IgD-negative memory B cell (primary cell): ENCODE measurements around the gene MCF2. TPM values are rescaled to one million over a fixed set of nuclear protein-coding genes. Genes with fewer than 3 reads are reported as not detected.
A peak's percentile ranks its signal among the peaks of the same experiment; 100 is the strongest.

Experiments used
- H3K27ac Mint-ChIP-seq, 3 donors: one replicate each; pipeline ENCODE4 v1.8.0; 2020 to 2022; ENCODE audit warnings: mild to moderate bottlenecking in 3 of 3, mixed read lengths in 3 of 3, moderate library complexity in 1 of 3
- H3K27me3 Mint-ChIP-seq: one replicate; pipeline ENCODE4 v1.8.0; 2021; ENCODE audit warnings: mixed read lengths
- H3K36me3 Mint-ChIP-seq: one replicate; pipeline ENCODE4 v1.8.0; 2020; ENCODE audit warnings: mild to moderate bottlenecking, mixed read lengths
- H3K4me1 Mint-ChIP-seq, 3 donors: one replicate each; pipeline ENCODE4 v1.8.0; 2020 to 2022; ENCODE audit warnings: mixed read lengths in 3 of 3, mild to moderate bottlenecking in 1 of 3
- H3K4me3 Mint-ChIP-seq, 4 donors: one replicate each; pipeline ENCODE4 v1.8.0; 2020 to 2022; ENCODE audit warnings: mild to moderate bottlenecking in 4 of 4, mixed read lengths in 4 of 4, moderate library complexity in 3 of 4
- H3K9me3 Mint-ChIP-seq, 3 donors: one replicate each; pipeline ENCODE4 v1.8.0; 2020 to 2021; ENCODE audit warnings: mixed read lengths in 3 of 3, mild to moderate bottlenecking in 1 of 3
- polyA plus RNA-seq: library from polyadenylated mRNA; unstranded; fragments of 300-500 nt; fragmentation: Illumina TruSeq; gene quantifications from one replicate; pipeline ENCODE4 v1.2.3, GENCODE V29; 2021

The MCF2 gene
- polyA plus RNA-seq, 1 donor from 2014 or later, result not detected

DNA sequence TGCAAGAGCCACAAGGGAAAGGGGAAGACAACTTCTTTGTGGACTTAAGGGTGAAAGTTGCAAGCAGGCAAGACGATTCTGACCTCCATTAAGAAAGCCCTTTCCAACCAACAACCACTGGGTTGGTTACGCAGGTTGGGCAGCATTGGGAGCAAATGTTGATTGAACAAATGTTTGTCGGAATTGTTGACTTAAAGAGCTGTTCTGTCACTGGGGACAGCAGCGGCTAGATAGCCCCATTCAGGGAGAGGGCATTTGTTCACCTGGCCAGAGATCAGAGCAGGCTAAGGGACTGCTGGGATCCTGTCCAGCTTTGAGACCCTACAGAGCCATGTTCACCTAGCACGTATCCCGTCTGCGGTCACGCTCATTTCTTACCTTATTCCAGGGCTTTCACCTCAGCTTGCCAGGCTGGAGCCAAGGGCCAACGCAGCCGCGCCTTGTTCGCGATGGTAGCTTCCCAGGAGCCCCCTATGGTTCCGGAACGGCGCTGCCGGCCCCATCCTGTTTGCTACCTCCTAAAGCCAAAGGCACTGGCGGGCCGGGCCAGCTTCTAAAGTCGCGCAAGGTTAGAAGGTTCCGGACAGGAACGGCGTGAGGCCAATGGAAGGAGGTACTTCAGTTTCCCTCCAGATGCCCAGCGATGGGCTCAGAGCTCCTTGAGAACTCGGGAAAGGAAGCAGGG is 152.8 kb downstream of the MCF2 start:
- Mint-ChIP-seq H3K36me3 (no peaks in the 10 kb centered on the region), H3K27ac (no peak overlapping the region), H3K9me3 (no peaks in the 10 kb centered on the region), H3K27me3 (peaks cover 4% of the 10 kb centered on the region), H3K4me1 (peaks cover 11 to 19% (median 15%) of the 10 kb centered on the region in 3 donors), H3K4me3 (peak overlapping the region in 2 of 4 donors; percentile 70 to 72)

DNA sequence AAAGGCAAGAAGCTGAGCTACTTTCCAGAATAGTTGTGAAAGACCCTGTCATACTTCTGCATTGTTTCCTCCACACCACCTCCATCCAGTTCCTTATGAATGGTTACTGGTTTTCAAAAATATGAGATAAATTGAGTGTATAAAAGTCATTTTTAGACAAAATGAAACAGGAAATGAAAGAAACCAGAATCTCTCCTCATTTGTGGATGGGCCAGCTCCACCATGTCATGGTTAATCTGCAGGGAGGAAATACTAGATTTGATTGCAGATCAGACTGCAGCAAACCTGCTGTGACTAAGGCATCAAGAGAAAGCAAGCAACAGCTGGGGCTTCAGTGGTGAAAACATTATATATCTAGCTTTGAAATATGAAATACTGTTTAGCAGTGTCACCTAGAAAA is 153.6 kb downstream of the MCF2 start:
- Mint-ChIP-seq H3K36me3 (no peaks in the 10 kb centered on the region), H3K4me1 (peaks cover 11 to 19% (median 15%) of the 10 kb centered on the region in 3 donors), H3K27me3 (peaks cover 4% of the 10 kb centered on the region), H3K27ac (no peak overlapping the region), H3K9me3 (no peaks in the 10 kb centered on the region), H3K4me3 (peak overlapping the region; percentile 8 to 60 (median 34))

DNA sequence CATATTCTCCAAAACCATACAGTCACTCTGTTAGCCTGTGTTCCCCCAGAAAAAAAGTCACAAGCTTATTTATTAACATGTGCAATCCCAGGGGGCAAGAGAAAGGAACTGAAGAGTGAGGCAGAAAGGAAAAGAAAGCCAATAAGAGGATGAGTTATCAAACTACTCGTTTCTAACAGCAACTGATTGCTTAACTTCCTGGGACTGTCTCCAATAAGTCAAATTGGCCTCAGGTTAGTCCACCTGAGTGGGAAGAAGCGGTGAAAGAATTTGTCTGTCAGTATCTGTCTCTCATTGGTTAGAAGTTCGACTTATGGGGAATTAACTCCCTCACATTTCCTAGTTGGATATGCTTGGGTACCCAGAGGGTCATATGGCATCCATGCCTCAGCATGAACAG is 163.4 kb downstream of the MCF2 start:
- peaks cover 3% of the 10 kb centered on the region for H3K36me3 Mint-ChIP-seq
- H3K27ac Mint-ChIP-seq, result no peak overlapping the region
- H3K4me3 Mint-ChIP-seq, result no peak overlapping the region
- H3K4me1 Mint-ChIP-seq, result no peaks in the 10 kb centered on the region
- no peaks in the 10 kb centered on the region for H3K27me3 Mint-ChIP-seq
- H3K9me3 Mint-ChIP-seq, result no peaks in the 10 kb centered on the region

DNA sequence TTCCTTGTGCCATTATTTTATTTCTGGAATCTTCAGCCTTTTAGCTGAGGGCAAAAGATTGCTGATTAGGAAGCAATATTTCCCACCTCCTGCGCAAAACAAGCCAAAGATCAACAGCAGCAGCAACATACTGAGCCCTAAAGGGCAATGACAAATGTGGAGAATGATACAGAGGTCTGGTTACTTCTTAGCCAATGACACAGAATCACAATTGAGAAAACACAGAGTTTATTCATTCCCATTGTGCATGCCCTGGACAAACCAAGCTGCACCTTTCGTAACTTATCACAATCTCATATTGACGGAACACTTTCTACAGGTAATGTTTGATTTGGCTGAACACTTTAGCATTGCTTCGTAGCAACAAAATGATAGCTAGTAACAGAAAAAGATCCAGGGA is 164.0 kb downstream of the MCF2 start:
- Mint-ChIP-seq H3K9me3 (no peaks in the 10 kb centered on the region), H3K4me3 (no peak overlapping the region), H3K27ac (no peak overlapping the region), H3K27me3 (no peaks in the 10 kb centered on the region), H3K36me3 (peaks cover 3% of the 10 kb centered on the region), H3K4me1 (no peaks in the 10 kb centered on the region)

DNA sequence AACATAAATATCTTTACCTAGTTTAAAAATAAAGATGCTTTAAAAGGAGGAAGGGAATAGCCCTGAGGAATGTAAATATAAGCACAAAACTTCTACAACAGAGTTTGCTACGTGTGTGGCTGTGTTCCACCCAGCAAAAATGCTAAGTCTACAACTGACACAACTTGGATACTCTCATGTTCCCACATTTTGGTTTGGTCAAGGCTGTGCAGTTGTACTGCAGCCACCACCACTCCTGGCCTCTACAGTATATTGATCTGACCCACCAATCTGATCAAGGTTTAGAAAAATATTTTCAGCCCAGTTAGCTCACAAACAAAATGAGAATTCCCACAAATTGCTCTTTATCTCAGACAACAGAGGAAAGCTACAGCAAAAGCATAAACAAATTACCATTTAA is 165.3 kb downstream of the MCF2 start:
- H3K4me1 Mint-ChIP-seq, result no peaks in the 10 kb centered on the region
- no peak overlapping the region for H3K27ac Mint-ChIP-seq
- H3K4me3 Mint-ChIP-seq, result no peak overlapping the region
- H3K36me3 Mint-ChIP-seq, result peaks cover 3% of the 10 kb centered on the region
- no peaks in the 10 kb centered on the region for H3K9me3 Mint-ChIP-seq
- H3K27me3 Mint-ChIP-seq, result no peaks in the 10 kb centered on the region

DNA sequence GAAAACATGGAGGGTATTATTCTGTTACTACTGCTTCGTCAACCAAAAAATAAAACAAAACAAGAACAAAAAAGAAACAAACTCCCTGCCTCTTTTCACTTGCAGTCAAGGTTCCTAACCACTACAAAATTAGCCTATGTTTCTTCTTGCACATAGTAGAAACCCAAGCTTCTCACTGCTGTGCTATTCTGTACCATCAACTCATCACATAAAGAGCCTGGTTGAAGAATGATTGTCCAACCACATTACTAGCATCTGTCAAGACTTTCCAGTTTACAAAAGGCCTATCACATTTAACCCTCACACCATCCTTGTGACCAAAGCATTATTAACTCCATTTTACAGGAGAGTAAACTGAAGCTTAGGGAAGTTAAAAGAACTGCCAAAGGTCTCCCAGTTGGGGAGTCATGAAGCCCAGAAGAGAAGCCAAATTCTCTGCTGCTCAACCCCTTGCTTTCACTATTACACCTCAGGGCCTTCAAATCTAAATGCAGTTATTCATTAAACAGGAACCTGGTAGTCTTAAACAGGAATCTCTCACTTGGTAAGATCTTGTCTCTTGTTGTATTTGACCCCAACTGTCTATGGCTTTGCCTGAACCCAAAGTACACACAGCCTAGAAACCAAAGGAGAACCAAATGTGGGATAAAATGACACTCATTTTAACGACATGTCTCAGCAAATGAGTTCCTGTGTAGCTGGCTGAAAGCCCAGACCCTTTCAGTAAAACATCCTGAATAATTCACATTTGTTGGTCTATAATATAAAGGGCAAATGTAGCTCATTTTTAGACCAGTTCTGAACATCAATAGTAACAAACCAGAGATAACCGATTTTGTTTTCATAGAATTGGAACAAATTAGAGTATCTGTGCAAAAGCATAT is 168.8 kb downstream of the MCF2 start:
- Mint-ChIP-seq H3K27ac (peak overlapping the region in 1 of 3 donors; percentile 29), H3K36me3 (peaks cover 3% of the 10 kb centered on the region), H3K4me3 (no peak overlapping the region), H3K4me1 (no peaks in the 10 kb centered on the region), H3K27me3 (no peaks in the 10 kb centered on the region), H3K9me3 (no peaks in the 10 kb centered on the region)

DNA sequence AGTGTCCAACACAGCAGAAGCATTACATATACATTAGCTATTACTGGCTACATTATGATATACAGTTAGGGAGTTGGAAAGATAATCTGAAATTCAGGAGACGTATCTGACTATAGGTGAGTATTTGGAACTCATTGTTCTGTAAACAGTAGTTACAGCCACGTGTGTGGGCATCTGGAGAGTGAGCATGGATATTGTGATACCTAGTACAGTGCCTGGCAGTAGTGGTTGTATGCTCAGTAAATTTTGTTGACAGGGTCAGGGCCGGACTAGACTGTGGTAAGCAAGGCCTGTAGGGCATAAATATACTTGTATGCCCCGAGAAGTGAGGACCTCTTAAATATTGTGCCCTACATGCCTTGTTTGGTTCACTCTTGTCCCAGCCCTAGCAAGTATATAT is 174.5 kb downstream of the MCF2 start:
- no peak overlapping the region for H3K27ac Mint-ChIP-seq
- H3K9me3 Mint-ChIP-seq, result no peaks in the 10 kb centered on the region
- H3K4me3 Mint-ChIP-seq, result no peak overlapping the region
- H3K4me1 Mint-ChIP-seq, result peaks cover 0 to 2% (median 0%) of the 10 kb centered on the region in 3 donors
- no peaks in the 10 kb centered on the region for H3K36me3 Mint-ChIP-seq
- no peaks in the 10 kb centered on the region for H3K27me3 Mint-ChIP-seq

DNA sequence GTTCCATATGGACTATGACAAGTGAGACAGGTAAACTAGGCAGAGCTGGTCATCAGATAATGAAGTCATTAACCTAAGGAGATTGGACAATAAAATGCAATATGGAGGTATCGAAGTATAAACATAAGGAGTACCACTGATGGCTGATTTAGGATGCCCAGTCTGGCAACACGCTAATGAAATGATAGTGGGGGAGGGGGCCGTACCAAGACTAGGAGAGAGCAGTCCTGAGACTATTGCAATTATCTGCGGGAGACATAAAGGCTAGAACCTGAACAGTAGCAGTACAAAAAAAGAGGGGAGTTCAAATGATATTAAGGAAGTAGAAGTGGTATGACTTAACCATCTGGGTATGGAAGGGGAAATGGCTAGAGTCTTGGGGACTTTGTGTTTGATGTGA is 175.1 kb downstream of the MCF2 start:
- Mint-ChIP-seq H3K27ac (no peak overlapping the region), H3K4me3 (no peak overlapping the region)

More for the DNA sequence above, 175.1 kb downstream of the MCF2 start:
- H3K9me3 Mint-ChIP-seq, result no peaks in the 10 kb centered on the region
- no peaks in the 10 kb centered on the region for H3K36me3 Mint-ChIP-seq
- no peaks in the 10 kb centered on the region for H3K27me3 Mint-ChIP-seq
- peaks cover 0 to 2% (median 0%) of the 10 kb centered on the region in 3 donors for H3K4me1 Mint-ChIP-seq

Other genes with a start within 250 kb of the MCF2 start
- not detected for gene F9, start 177.4 kb downstream of the MCF2 start, polyA plus RNA-seq
- 6.1 TPM for gene ATP11C, start 224.9 kb upstream of the MCF2 start, polyA plus RNA-seq